C1 segment of cervical spinal cord (tissue), 14 donors: Measurements from ENCODE around the gene DNAJB8.

Source experiments
- DNase-seq, 14 donors: peaks; one replicate each; lab custom pipeline; 2025; lab: John Stamatoyannopoulos, UW

Gene DNAJB8

GRCh38 chr3:128483657-128484403 lies 17.1 kb upstream of the DNAJB8 start:
- no peak for DNase-seq

GRCh38 chr3:128482666-128483656 lies 16.3 kb upstream of the DNAJB8 start:
- DNase-seq: no peak

- DNase-seq: no peak
Observed at GRCh38 chr3:128482175-128482574, 15.5 kb upstream of the DNAJB8 start.

- no peak for DNase-seq
Observed at GRCh38 chr3:128481438-128481942, 14.8 kb upstream of the DNAJB8 start.

GRCh38 chr3:128480717-128481437 lies 14.2 kb upstream of the DNAJB8 start:
- DNase-seq: no peak

- DNase-seq: no peak
Observed at GRCh38 chr3:128480278-128480677, 13.6 kb upstream of the DNAJB8 start.

GRCh38 chr3:128479558-128480086 lies 12.9 kb upstream of the DNAJB8 start:
- DNase-seq: no peak

- no peak for DNase-seq
Observed at GRCh38 chr3:128478576-128479506, 12.2 kb upstream of the DNAJB8 start.

GRCh38 chr3:128476659-128477058 lies 10.0 kb upstream of the DNAJB8 start:
- no peak for DNase-seq

GRCh38 chr3:128475355-128475754 lies 8.7 kb upstream of the DNAJB8 start:
- DNase-seq: no peak

GRCh38 chr3:128473737-128474136 lies 7.0 kb upstream of the DNAJB8 start:
- no peak for DNase-seq

GRCh38 chr3:128473180-128473519 lies 6.5 kb upstream of the DNAJB8 start:
- no peak for DNase-seq

- no peak for DNase-seq
Observed at GRCh38 chr3:128472449-128473179, 5.9 kb upstream of the DNAJB8 start.

- DNase-seq: no peak
Observed at GRCh38 chr3:128471720-128472119, 5.0 kb upstream of the DNAJB8 start.

- no peak for DNase-seq
Observed at GRCh38 chr3:128471110-128471509, 4.4 kb upstream of the DNAJB8 start.

- DNase-seq: no peak
Observed at GRCh38 chr3:128470134-128470899, 3.6 kb upstream of the DNAJB8 start.

GRCh38 chr3:128469556-128469955 lies 2.9 kb upstream of the DNAJB8 start:
- DNase-seq: no peak

GRCh38 chr3:128468791-128469527 lies 2.3 kb upstream of the DNAJB8 start:
- DNase-seq: no peak
